Glomerular visceral epithelial cell (primary cell): ENCODE results near the gene AMDHD2.
"Not testable (repeated sequence)": the region's sequence is repeated elsewhere in the genome, so short reads cannot be mapped to it uniquely, and the experiment has no call there.

Experiments used
- DNase-seq: peaks from one replicate; pipeline ENCODE4 v3.0.0-alpha.2; 2016; ENCODE audit errors: extremely low spot score

The AMDHD2 gene

GRCh38 chr16:2575839-2576238 is 55.7 kb downstream of the AMDHD2 start:
- DNase-seq, result not testable (repeated sequence)

- DNase-seq, result not testable (repeated sequence)
These were observed 56.9 kb downstream of the AMDHD2 start for GRCh38 chr16:2577044-2577443.

- DNase-seq, result not testable (repeated sequence)
These were observed 58.7 kb downstream of the AMDHD2 start for GRCh38 chr16:2578905-2579304.

GRCh38 chr16:2580143-2580542 is 60.0 kb downstream of the AMDHD2 start:
- DNase-seq, result not testable (repeated sequence)

GRCh38 chr16:2580818-2581217 is 60.6 kb downstream of the AMDHD2 start:
- DNase-seq, result not testable (repeated sequence)
